MM.1S (cell line): ENCODE measurements around the gene MXI1.
A peak's percentile ranks its signal among the peaks of the same experiment; 100 is the strongest.
"Not testable (repeated sequence)": the region's sequence is repeated elsewhere in the genome, so short reads cannot be mapped to it uniquely, and the experiment has no call there.

Source experiments
- DNase-seq: peaks from one replicate; pipeline ENCODE4 v3.0.0-alpha.2; 2015
- H2AFZ ChIP-seq: fragments of 300-600 bp; sonication (generic); 2 replicates; pipeline ENCODE4 v1.6.0; 2016; ENCODE audit warnings: antibody characterized with exemption, low read length
- H3F3A ChIP-seq: fragments of 300-600 bp; sonication (generic); 2 replicates; pipeline ENCODE4 v1.6.1; 2016; ENCODE audit warnings: mild to moderate bottlenecking, antibody characterized with exemption, low read length, moderate library complexity, mixed read lengths; ENCODE audit not compliant: insufficient read depth
- H3K27ac ChIP-seq: fragments of 300-600 bp; sonication (generic); 2 replicates; pipeline ENCODE4 v1.5.1; 2016; ENCODE audit warnings: mild to moderate bottlenecking, low read length
- H3K27me3 ChIP-seq: fragments of 300-600 bp; sonication (generic); replicated peaks from 2 replicates; pipeline ENCODE4 v1.6.0; 2016; ENCODE audit warnings: low read length; ENCODE audit not compliant: insufficient read depth
- H3K36me3 ChIP-seq: fragments of 300-600 bp; sonication (generic); replicated peaks from 2 replicates; pipeline ENCODE4 v1.6.1; 2016; ENCODE audit warnings: mild to moderate bottlenecking, low read length, mixed read lengths; ENCODE audit not compliant: insufficient read depth
- H3K4me1 ChIP-seq: fragments of 300-600 bp; sonication (generic); 2 replicates; pipeline ENCODE4 v1.6.1; 2016; ENCODE audit warnings: low read length, mixed read lengths
- H3K4me2 ChIP-seq: fragments of 300-600 bp; sonication (generic); 2 replicates; pipeline ENCODE4 v1.6.0; 2016; ENCODE audit warnings: low read depth, low read length
- H3K4me3 ChIP-seq: fragments of 300-600 bp; sonication (generic); 2 replicates; pipeline ENCODE4 v1.5.1; 2016; ENCODE audit warnings: low read length, mixed read lengths
- H3K79me2 ChIP-seq: fragments of 300-600 bp; sonication (generic); 2 replicates; pipeline ENCODE4 v1.6.1; 2016; ENCODE audit warnings: mixed run types, low read length, mixed read lengths
- H3K9ac ChIP-seq: fragments of 300-600 bp; sonication (generic); 2 replicates; pipeline ENCODE4 v1.6.1; 2016; ENCODE audit warnings: low read length, mixed read lengths
- H3K9me2 ChIP-seq: fragments of 300-600 bp; sonication (generic); replicated peaks from 2 replicates; pipeline ENCODE4 v1.6.1; 2016; ENCODE audit warnings: mild to moderate bottlenecking, low read length, mixed read lengths; ENCODE audit not compliant: insufficient read depth
- H3K9me3 ChIP-seq: fragments of 300-600 bp; sonication (generic); replicated peaks from 2 replicates; pipeline ENCODE4 v1.6.1; 2016; ENCODE audit warnings: mild to moderate bottlenecking, low read length, mixed read lengths; ENCODE audit not compliant: insufficient read depth
- H4K20me1 ChIP-seq: fragments of 300-600 bp; sonication (generic); 2 replicates; pipeline ENCODE4 v1.6.1; 2016; ENCODE audit warnings: mild to moderate bottlenecking, low read length, moderate library complexity, mixed read lengths; ENCODE audit not compliant: insufficient read depth
- CTCF ChIP-seq: fragments of 300-600 bp; sonication (generic); IDR thresholded peaks from 2 replicates; pipeline ENCODE4 v1.5.1; 2016; ENCODE audit warnings: antibody characterized with exemption, low read length, mixed read lengths
- EZH2 ChIP-seq: fragments of 300-600 bp; sonication (generic); optimal IDR thresholded peaks from 2 replicates; pipeline ENCODE3; 2017; ENCODE audit warnings: low read depth, mild to moderate bottlenecking, antibody characterized with exemption, low read length, mixed read lengths
- EZH2phosphoT487 ChIP-seq: fragments of 300-600 bp; sonication (generic); IDR thresholded peaks from 2 replicates; pipeline ENCODE4 v1.6.1; 2018; ENCODE audit warnings: antibody characterized with exemption, low read length

Gene MXI1

GRCh38 chr10:110268442-110268841 lies 61.0 kb downstream of the MXI1 start:
- H3K4me2 ChIP-seq = no peak overlapping the region
- no peaks in the 10 kb centered on the region for H3K79me2 ChIP-seq
- no peak overlapping the region for H3K9ac ChIP-seq
- H4K20me1 ChIP-seq = no peaks in the 10 kb centered on the region
- DNase-seq = peak; percentile 50
- H3K9me3 ChIP-seq = no peaks in the 10 kb centered on the region
- H3F3A ChIP-seq = no peaks in the 10 kb centered on the region
- H3K9me2 ChIP-seq = no peaks in the 10 kb centered on the region
- no peaks in the 10 kb centered on the region for H3K27me3 ChIP-seq
- H3K36me3 ChIP-seq = no peaks in the 10 kb centered on the region
- H2AFZ ChIP-seq = no peak overlapping the region
- H3K4me3 ChIP-seq = no peak overlapping the region
- H3K4me1 ChIP-seq = peaks cover 13% of the 10 kb centered on the region; the same call in 1 of the 2 replicates
- TF ChIP-seq EZH2 = no peak
- no peak for TF ChIP-seq EZH2phosphoT487
- TF ChIP-seq CTCF = no peak; the same call in 1 of the 2 replicates
- no peak overlapping the region for H3K27ac ChIP-seq

GRCh38 chr10:110268971-110269370 lies 61.6 kb downstream of the MXI1 start:
- H2AFZ ChIP-seq = no peak overlapping the region
- peaks cover 13% of the 10 kb centered on the region; the same call in 1 of the 2 replicates for H3K4me1 ChIP-seq
- H3K27me3 ChIP-seq = no peaks in the 10 kb centered on the region
- DNase-seq = no peak
- H3K36me3 ChIP-seq = no peaks in the 10 kb centered on the region
- no peaks in the 10 kb centered on the region for H3K79me2 ChIP-seq
- no peak overlapping the region for H3K4me3 ChIP-seq
- no peak overlapping the region for H3K4me2 ChIP-seq
- no peak for TF ChIP-seq EZH2
- H3K9me3 ChIP-seq = no peaks in the 10 kb centered on the region
- H3F3A ChIP-seq = no peaks in the 10 kb centered on the region
- no peaks in the 10 kb centered on the region for H3K9me2 ChIP-seq
- no peak overlapping the region for H3K9ac ChIP-seq
- no peak overlapping the region for H3K27ac ChIP-seq
- H4K20me1 ChIP-seq = no peaks in the 10 kb centered on the region

- H3K4me2 ChIP-seq = no peak overlapping the region
- H3K36me3 ChIP-seq = no peaks in the 10 kb centered on the region
Observed at GRCh38 chr10:110269374-110270318, 62.2 kb downstream of the MXI1 start.

DNA sequence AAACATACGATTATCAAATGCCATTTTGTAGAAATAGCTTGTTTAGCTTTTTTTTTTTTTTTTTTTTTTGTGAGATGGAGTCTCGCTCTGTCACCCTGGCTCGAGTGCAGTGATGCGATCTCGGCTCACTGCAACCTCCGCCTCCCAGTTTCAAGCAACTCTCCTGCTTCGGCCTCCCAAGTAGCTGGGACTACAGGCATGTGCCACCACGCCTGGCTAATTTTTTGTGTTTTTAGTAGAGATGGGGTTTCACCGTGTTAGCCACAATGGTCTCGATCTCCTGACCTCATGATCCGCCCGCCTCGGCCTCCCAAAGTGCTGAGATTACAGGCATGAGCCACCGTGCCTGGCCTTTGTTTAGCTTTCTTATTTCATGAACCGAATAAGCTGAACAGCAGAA lies 65.6 kb downstream of the MXI1 start:
- not testable (repeated sequence) for H3K4me2 ChIP-seq, H3K27me3 ChIP-seq, H3K9me2 ChIP-seq, H4K20me1 ChIP-seq, H3K36me3 ChIP-seq, H3K9ac ChIP-seq, H3K9me3 ChIP-seq, H3K27ac ChIP-seq, H3K79me2 ChIP-seq, H2AFZ ChIP-seq, H3F3A ChIP-seq, H3K4me3 ChIP-seq, DNase-seq
- peaks cover 10% of the 10 kb centered on the region; the same call in 1 of the 2 replicates for H3K4me1 ChIP-seq

More at GRCh38 chr10:110269374-110270318, 62.2 kb downstream of the MXI1 start:
- Histone ChIP-seq H3F3A (no peaks in the 10 kb centered on the region), H2AFZ (no peak overlapping the region), H3K9ac (no peak overlapping the region), H3K27ac (no peak overlapping the region), H3K4me1 (peaks cover 13% of the 10 kb centered on the region; the same call in 1 of the 2 replicates), H4K20me1 (no peaks in the 10 kb centered on the region), H3K4me3 (no peak overlapping the region), H3K9me2 (no peaks in the 10 kb centered on the region), H3K9me3 (no peaks in the 10 kb centered on the region), H3K27me3 (no peaks in the 10 kb centered on the region), H3K79me2 (no peaks in the 10 kb centered on the region)
- DNase-seq = peak; percentile 28
- TF ChIP-seq EZH2 = no peak
